ENCODE measurements around the gene RTN4RL2.
A peak's percentile ranks its signal among the peaks of the same experiment; 100 is the strongest.

Gene RTN4RL2

GRCh38 chr11:57419146-57419545 lies 41.2 kb upstream of the RTN4RL2 start:
- Histone ChIP-seq H3K27ac (ENCODE audit: insufficient read depth in 1 of 2, low read depth in 1 of 2, low read length in 2 of 2, poor library complexity in 1 of 2, severe bottlenecking in 2 of 2) (no peak overlapping the region), H3K9me3 (ENCODE audit: control extremely low read depth in 1 of 5, control insufficient read depth in 4 of 5, insufficient read depth in 2 of 5, low read depth in 1 of 5, low read length in 4 of 5) (no peaks in the 10 kb centered on the region), H3K27me3 (replicated peaks in 2 of 5; ENCODE audit: control insufficient read depth in 4 of 5, insufficient read depth in 5 of 5, low read length in 4 of 5) (no peaks in the 10 kb centered on the region), H3K4me3 (ENCODE audit: control insufficient read depth in 1 of 7, extremely low read depth in 1 of 7, insufficient read depth in 4 of 7, low read depth in 2 of 7, low read length in 6 of 7) (no peak overlapping the region), H3K4me1 (ENCODE audit: control extremely low read depth in 1 of 4, control insufficient read depth in 4 of 4, insufficient read depth in 4 of 4, low read length in 3 of 4) (peaks cover 4 to 13% (median 8%) of the 10 kb centered on the region in 4 experiments), H3K36me3 (ENCODE audit: control insufficient read depth in 4 of 4, insufficient read depth in 4 of 4, low read length in 3 of 4) (peaks cover 21 to 94% (median 50%) of the 10 kb centered on the region in 4 experiments)
- ChIA-PET POLR2A (interaction anchor here (0.6 to 0.7 kb wide), 2 partner anchors 11 to 713 kb away, joined by 3 read pairs; no protein-coding TSS in a partner anchor), CTCF (interaction anchor here (1.2 to 1.9 kb wide), 2 partner anchors 11 to 19 kb away, joined by 3 to 4 read pairs; no protein-coding TSS in a partner anchor)
- WGBS (ENCODE audit: insufficient coverage) = 100% methylated on average over 2 of the region's 3 CpGs
- DNase-seq = no peak

DNA sequence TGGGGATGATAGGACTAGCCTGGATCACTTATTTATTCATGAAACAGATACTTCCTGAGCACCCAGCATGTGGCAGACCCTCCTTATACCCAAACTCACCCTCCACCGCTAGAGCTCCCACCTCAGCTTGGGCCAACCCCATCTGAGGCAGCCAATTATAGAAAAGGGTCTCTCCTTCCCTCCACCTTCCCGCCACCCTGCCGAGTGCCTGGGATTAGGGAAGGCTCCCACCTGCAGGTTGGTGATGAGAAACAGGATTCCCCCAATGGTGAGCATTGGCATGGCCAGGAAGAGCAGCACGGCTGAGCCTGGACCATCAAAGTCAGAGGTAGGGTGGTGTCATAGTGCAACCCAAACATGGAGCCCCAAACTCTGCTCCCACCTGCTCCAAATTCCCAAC lies 39.3 kb upstream of the RTN4RL2 start:
- Histone ChIP-seq H3K36me3 (ENCODE audit: control insufficient read depth in 4 of 4, insufficient read depth in 4 of 4, low read length in 3 of 4) (peaks cover 18 to 87% (median 34%) of the 10 kb centered on the region in 4 experiments), H3K9me3 (ENCODE audit: control extremely low read depth in 1 of 5, control insufficient read depth in 4 of 5, insufficient read depth in 2 of 5, low read depth in 1 of 5, low read length in 4 of 5) (no peaks in the 10 kb centered on the region), H3K27ac (ENCODE audit: insufficient read depth in 1 of 2, low read depth in 1 of 2, low read length in 2 of 2, poor library complexity in 1 of 2, severe bottlenecking in 2 of 2) (no peak overlapping the region), H3K27me3 (replicated peaks in 2 of 5; ENCODE audit: control insufficient read depth in 4 of 5, insufficient read depth in 5 of 5, low read length in 4 of 5) (no peaks in the 10 kb centered on the region), H3K4me3 (ENCODE audit: control insufficient read depth in 1 of 7, extremely low read depth in 1 of 7, insufficient read depth in 4 of 7, low read depth in 2 of 7, low read length in 6 of 7) (no peak overlapping the region), H3K4me1 (ENCODE audit: control extremely low read depth in 1 of 4, control insufficient read depth in 4 of 4, insufficient read depth in 4 of 4, low read length in 3 of 4) (peaks cover 9 to 30% (median 27%) of the 10 kb centered on the region in 4 experiments)
- no peak for DNase-seq
- ChIA-PET CTCF (interaction anchor here (0.8 to 2.0 kb wide), 4 partner anchors 11 to 75 kb away, joined by 3 to 5 read pairs (median 4); no protein-coding TSS in a partner anchor), POLR2A (no interaction called here)
- WGBS (ENCODE audit: insufficient coverage) = 100% methylated on average over 3 of the region's 4 CpGs

DNA sequence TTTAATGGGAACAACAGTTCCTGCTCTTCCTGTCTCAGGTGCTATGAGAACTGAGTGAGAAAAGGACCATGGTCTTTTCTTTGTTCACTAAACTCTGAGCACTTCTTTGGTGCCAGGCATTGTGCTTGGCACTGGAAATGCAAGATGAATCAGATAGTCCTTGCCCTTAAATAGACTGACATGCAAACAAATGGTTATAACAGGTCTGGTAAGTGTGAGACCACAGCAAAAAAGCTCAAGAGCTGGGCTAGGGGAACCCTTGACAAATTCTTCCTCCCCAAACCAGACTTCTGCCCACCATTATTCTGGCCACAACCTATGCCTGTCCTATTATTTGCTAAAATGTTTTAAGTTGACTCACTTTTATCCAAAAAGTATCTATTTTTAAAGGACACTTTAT lies 38.5 kb upstream of the RTN4RL2 start:
- ChIA-PET CTCF (interaction anchor here (0.8 to 2.0 kb wide), 6 partner anchors 12 to 76 kb away, joined by 3 to 5 read pairs (median 4); no protein-coding TSS in a partner anchor), POLR2A (no interaction called here)
- Histone ChIP-seq H3K27ac (ENCODE audit: insufficient read depth in 1 of 2, low read depth in 1 of 2, low read length in 2 of 2, poor library complexity in 1 of 2, severe bottlenecking in 2 of 2) (no peak overlapping the region), H3K9me3 (ENCODE audit: control extremely low read depth in 1 of 5, control insufficient read depth in 4 of 5, insufficient read depth in 2 of 5, low read depth in 1 of 5, low read length in 4 of 5) (no peaks in the 10 kb centered on the region), H3K36me3 (ENCODE audit: control insufficient read depth in 4 of 4, insufficient read depth in 4 of 4, low read length in 3 of 4) (peaks cover 14 to 83% (median 28%) of the 10 kb centered on the region in 4 experiments), H3K27me3 (replicated peaks in 2 of 5; ENCODE audit: control insufficient read depth in 4 of 5, insufficient read depth in 5 of 5, low read length in 4 of 5) (no peaks in the 10 kb centered on the region), H3K4me3 (ENCODE audit: control insufficient read depth in 1 of 7, extremely low read depth in 1 of 7, insufficient read depth in 4 of 7, low read depth in 2 of 7, low read length in 6 of 7) (no peak overlapping the region), H3K4me1 (ENCODE audit: control extremely low read depth in 1 of 4, control insufficient read depth in 4 of 4, insufficient read depth in 4 of 4, low read length in 3 of 4) (peaks cover 13 to 37% (median 34%) of the 10 kb centered on the region in 4 experiments)
- DNase-seq = no peak

GRCh38 chr11:57422669-57423068 lies 37.7 kb upstream of the RTN4RL2 start:
- Histone ChIP-seq H3K4me1 (ENCODE audit: control extremely low read depth in 1 of 4, control insufficient read depth in 4 of 4, insufficient read depth in 4 of 4, low read length in 3 of 4) (peaks cover 13 to 45% (median 42%) of the 10 kb centered on the region in 4 experiments), H3K36me3 (ENCODE audit: control insufficient read depth in 4 of 4, insufficient read depth in 4 of 4, low read length in 3 of 4) (peaks cover 9 to 74% (median 23%) of the 10 kb centered on the region in 4 experiments), H3K4me3 (ENCODE audit: control insufficient read depth in 1 of 7, extremely low read depth in 1 of 7, insufficient read depth in 4 of 7, low read depth in 2 of 7, low read length in 6 of 7) (peak overlapping the region in 1 of 7 experiments; percentile 32), H3K27ac (ENCODE audit: insufficient read depth in 1 of 2, low read depth in 1 of 2, low read length in 2 of 2, poor library complexity in 1 of 2, severe bottlenecking in 2 of 2) (peak overlapping the region in 1 of 2 experiments; percentile 27), H3K27me3 (replicated peaks in 2 of 5; ENCODE audit: control insufficient read depth in 4 of 5, insufficient read depth in 5 of 5, low read length in 4 of 5) (no peaks in the 10 kb centered on the region), H3K9me3 (ENCODE audit: control extremely low read depth in 1 of 5, control insufficient read depth in 4 of 5, insufficient read depth in 2 of 5, low read depth in 1 of 5, low read length in 4 of 5) (no peaks in the 10 kb centered on the region)
- POLR2A ChIA-PET = no interaction called here
- CTCF ChIA-PET = interaction anchor here (1.0 to 1.5 kb wide), 2 partner anchors 29 to 72 kb away, joined by 3 read pairs; no protein-coding TSS in a partner anchor
- no peak for DNase-seq
- WGBS (ENCODE audit: insufficient coverage) = 100% methylated on average over 2 of the region's 4 CpGs

DNA sequence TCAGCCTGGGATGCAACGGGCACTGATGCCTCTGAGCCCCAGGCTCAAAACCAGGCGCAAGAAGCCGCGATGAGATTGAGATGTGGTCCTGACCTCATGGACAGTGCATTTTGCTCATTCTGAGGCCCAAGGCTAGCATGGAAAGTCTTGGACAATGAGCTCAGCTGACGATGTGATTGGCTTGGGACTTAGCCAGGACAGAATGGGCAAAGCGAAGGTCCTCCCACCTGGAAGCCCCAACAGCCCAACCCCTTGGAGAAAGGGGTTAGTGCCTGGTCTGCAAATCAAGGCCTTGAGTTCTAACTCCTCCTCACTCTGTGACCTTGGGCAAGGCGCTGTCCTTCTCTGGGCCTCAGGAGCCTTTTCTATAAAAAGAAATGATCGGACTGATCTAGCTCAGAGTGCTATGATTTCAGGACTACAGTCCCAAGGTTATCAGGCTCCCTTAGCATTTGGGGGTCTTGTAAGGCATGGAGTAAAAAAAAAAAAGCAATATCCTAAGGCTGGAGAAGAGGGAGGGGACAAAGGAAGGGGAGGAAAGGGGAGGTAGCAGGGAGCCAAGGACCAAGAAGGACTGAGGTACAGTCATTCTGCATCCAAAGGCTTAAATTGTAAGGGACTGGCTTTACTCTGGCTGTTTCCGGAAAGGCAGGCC lies 36.1 kb upstream of the RTN4RL2 start:
- CTCF ChIA-PET = interaction anchor here (0.8 to 5.5 kb wide), 15 partner anchors 8 to 217 kb away, joined by 3 to 41 read pairs (median 4); no protein-coding TSS in a partner anchor
- POLR2A ChIA-PET = interaction anchor here (1.1 to 1.4 kb wide), 5 partner anchors 15 to 69 kb away, joined by 3 to 6 read pairs (median 4); partner anchors contain the start of gene RTN4RL2
- 92% methylated on average over 7 of the region's 9 CpGs for WGBS (ENCODE audit: insufficient coverage)

DNA sequence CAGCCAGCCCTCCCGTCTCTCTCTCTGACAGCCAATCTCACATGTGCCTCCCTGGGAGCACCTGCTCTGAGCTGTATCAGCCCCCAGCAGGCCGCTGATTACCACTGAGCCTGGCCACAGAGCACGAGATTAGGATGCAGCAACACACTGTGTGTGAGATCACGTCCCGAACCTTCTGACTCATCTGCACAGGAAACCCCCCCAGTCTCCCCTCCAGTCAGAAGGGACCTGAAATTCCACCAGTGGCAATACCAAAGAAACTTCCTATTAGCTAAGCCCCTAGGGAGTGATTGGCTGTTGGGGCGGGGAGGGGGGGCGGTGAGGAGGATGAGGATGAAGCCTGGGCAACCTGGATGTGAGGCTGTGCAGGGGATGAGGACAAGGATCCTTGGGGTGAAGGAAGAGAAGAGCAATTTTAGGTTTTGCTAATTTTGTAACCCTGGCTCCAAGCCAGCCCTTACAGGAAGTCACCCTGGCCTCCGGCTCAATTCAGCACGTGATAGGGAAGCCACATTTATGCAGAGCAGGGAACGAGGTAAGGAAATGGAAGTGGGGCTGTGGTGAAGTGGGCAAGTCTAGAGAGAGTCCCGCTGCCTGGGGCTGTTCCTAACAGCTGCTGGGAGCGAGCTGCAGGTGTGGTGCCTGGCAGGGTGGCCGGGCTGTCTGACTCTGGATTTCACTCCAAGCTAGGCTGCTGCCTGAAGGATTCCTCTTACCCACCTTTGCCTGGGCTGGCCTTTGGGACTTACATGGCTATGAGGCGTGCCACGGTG lies 35.4 kb upstream of the RTN4RL2 start:
- Histone ChIP-seq H3K4me1 (ENCODE audit: control extremely low read depth in 1 of 4, control insufficient read depth in 4 of 4, insufficient read depth in 4 of 4, low read length in 3 of 4) (peaks cover 13 to 47% (median 43%) of the 10 kb centered on the region in 4 experiments), H3K36me3 (ENCODE audit: control insufficient read depth in 4 of 4, insufficient read depth in 4 of 4, low read length in 3 of 4) (peaks cover 8 to 52% (median 14%) of the 10 kb centered on the region in 4 experiments), H3K27ac (ENCODE audit: insufficient read depth in 1 of 2, low read depth in 1 of 2, low read length in 2 of 2, poor library complexity in 1 of 2, severe bottlenecking in 2 of 2) (peak overlapping the region; percentile 62 to 82), H3K9me3 (ENCODE audit: control extremely low read depth in 1 of 5, control insufficient read depth in 4 of 5, insufficient read depth in 2 of 5, low read depth in 1 of 5, low read length in 4 of 5) (no peaks in the 10 kb centered on the region), H3K27me3 (replicated peaks in 2 of 5; ENCODE audit: control insufficient read depth in 4 of 5, insufficient read depth in 5 of 5, low read length in 4 of 5) (no peaks in the 10 kb centered on the region), H3K4me3 (ENCODE audit: control insufficient read depth in 1 of 7, extremely low read depth in 1 of 7, insufficient read depth in 4 of 7, low read depth in 2 of 7, low read length in 6 of 7) (peak overlapping the region in 4 of 7 experiments; percentile 30 to 81 (median 75))
- DNase-seq = peak; percentile 99 to 100 (median 100)
- CTCF ChIA-PET = interaction anchor here (0.7 to 5.5 kb wide), 14 partner anchors 9 to 216 kb away, joined by 3 to 41 read pairs (median 4); partner anchors contain the start of gene RTN4RL2
- WGBS (ENCODE audit: insufficient coverage) = 15% methylated on average over 12 of the region's 15 CpGs
- POLR2A ChIA-PET = interaction anchor here (0.9 to 1.8 kb wide), 7 partner anchors 16 to 1153 kb away, joined by 3 to 6 read pairs (median 4); partner anchors contain the start of gene RTN4RL2

More for the DNA sequence above, 36.1 kb upstream of the RTN4RL2 start:
- H3K9me3 ChIP-seq (ENCODE audit: control extremely low read depth in 1 of 5, control insufficient read depth in 4 of 5, insufficient read depth in 2 of 5, low read depth in 1 of 5, low read length in 4 of 5) = no peaks in the 10 kb centered on the region
- H3K36me3 ChIP-seq (ENCODE audit: control insufficient read depth in 4 of 4, insufficient read depth in 4 of 4, low read length in 3 of 4) = peaks cover 9 to 59% (median 16%) of the 10 kb centered on the region in 4 experiments
- peak overlapping the region; percentile 36 to 82 for H3K27ac ChIP-seq (ENCODE audit: insufficient read depth in 1 of 2, low read depth in 1 of 2, low read length in 2 of 2, poor library complexity in 1 of 2, severe bottlenecking in 2 of 2)
- peaks cover 13 to 47% (median 43%) of the 10 kb centered on the region in 4 experiments for H3K4me1 ChIP-seq (ENCODE audit: control extremely low read depth in 1 of 4, control insufficient read depth in 4 of 4, insufficient read depth in 4 of 4, low read length in 3 of 4)
- no peaks in the 10 kb centered on the region for H3K27me3 ChIP-seq (replicated peaks in 2 of 5; ENCODE audit: control insufficient read depth in 4 of 5, insufficient read depth in 5 of 5, low read length in 4 of 5)
- peak overlapping the region in 4 of 7 experiments; percentile 13 to 81 (median 67) for H3K4me3 ChIP-seq (ENCODE audit: control insufficient read depth in 1 of 7, extremely low read depth in 1 of 7, insufficient read depth in 4 of 7, low read depth in 2 of 7, low read length in 6 of 7)
- no peak for DNase-seq

Data from common myeloid progenitor, CD34-positive (primary cell).